Naive thymus-derived CD4-positive, alpha-beta T cell (primary cell): ENCODE data around the gene TBX1. TPM values are rescaled to one million over a fixed set of nuclear protein-coding genes. Genes with fewer than 3 reads are reported as not detected.
A peak's percentile ranks its signal among the peaks of the same experiment; 100 is the strongest.

Experiments used
- ATAC-seq: fragments of 150-1000 bp; cut with Tn5 transposase; 2 replicates; pipeline ENCODE4 v1.10.0; 2021; ENCODE audit warnings: mild to moderate bottlenecking, moderate library complexity
- CTCF ChIA-PET: fragments of 350-600 bp; sonication (Branson Sonifier 250); formaldehyde crosslinking; loops from one replicate; lab custom pipeline; 2021; ENCODE audit warnings: antibody characterized with exemption; lab: Charles Lee
- POLR2A ChIA-PET: fragments of 350-600 bp; sonication (Branson Sonifier 250); formaldehyde crosslinking; loops from one replicate; lab custom pipeline; 2021; ENCODE audit warnings: antibody characterized with exemption, inconsistent platforms; lab: Charles Lee
- DNase-seq, 9 donors: peaks; one replicate each; pipeline versions ENCODE4 v3.0.0 to v3.0.0-alpha.2; 2020 to 2022; ENCODE audit warnings: mixed read lengths in 1 of 9
- H3K27ac ChIP-seq: one replicate; pipeline ENCODE4 v1.7.0; 2013; ENCODE audit warnings: mild to moderate bottlenecking, low read depth, low read length, moderate library complexity
- H3K27me3 ChIP-seq, 2 donors: one replicate each; pipeline ENCODE4 v1.7.0; 2013; ENCODE audit warnings: low read length in 2 of 2, mild to moderate bottlenecking in 2 of 2, moderate library complexity in 2 of 2; ENCODE audit not compliant: control insufficient read depth in 2 of 2, insufficient read depth in 2 of 2
- H3K36me3 ChIP-seq, 3 experiments: 1 replicate in 2 of 3; 2 replicates in 1 of 3; pipeline ENCODE4 v1.7.0; 2013; ENCODE audit warnings: low read length in 3 of 3, mild to moderate bottlenecking in 3 of 3, moderate library complexity in 1 of 3; ENCODE audit not compliant: insufficient read depth in 3 of 3, control insufficient read depth in 2 of 3
- H3K4me1 ChIP-seq, 2 donors: one replicate each; pipeline ENCODE4 v1.7.0; 2013; ENCODE audit warnings: low read length in 2 of 2, mild to moderate bottlenecking in 2 of 2, moderate library complexity in 1 of 2; ENCODE audit not compliant: control insufficient read depth in 2 of 2, insufficient read depth in 2 of 2
- H3K4me3 ChIP-seq: 2 replicates; pipeline ENCODE4 v1.7.0; 2013; ENCODE audit warnings: mild to moderate bottlenecking, low read length
- H3K9me3 ChIP-seq, 3 experiments: 1 replicate in 2 of 3; 2 replicates in 1 of 3; pipeline ENCODE4 v1.7.0; 2013; ENCODE audit warnings: low read length in 3 of 3; ENCODE audit not compliant: control insufficient read depth in 2 of 3
- H3K27ac Mint-ChIP-seq, 9 donors: one replicate each; pipeline ENCODE4 v1.8.0; 2020 to 2022; ENCODE audit warnings: mixed read lengths in 9 of 9, mild to moderate bottlenecking in 8 of 9, moderate library complexity in 5 of 9, inconsistent platforms in 2 of 9
- H3K27me3 Mint-ChIP-seq, 5 donors: one replicate each; pipeline ENCODE4 v1.8.0; 2021 to 2022; ENCODE audit warnings: mixed read lengths in 5 of 5, mild to moderate bottlenecking in 1 of 5
- H3K36me3 Mint-ChIP-seq, 5 donors: one replicate each; pipeline ENCODE4 v1.8.0; 2020 to 2022; ENCODE audit warnings: mixed read lengths in 5 of 5, mild to moderate bottlenecking in 3 of 5, inconsistent platforms in 1 of 5
- H3K4me1 Mint-ChIP-seq, 7 donors: one replicate each; pipeline ENCODE4 v1.8.0; 2020 to 2022; ENCODE audit warnings: mixed read lengths in 7 of 7, mild to moderate bottlenecking in 3 of 7, inconsistent platforms in 1 of 7
- H3K4me3 Mint-ChIP-seq, 10 donors: one replicate each; pipeline ENCODE4 v1.8.0; 2020 to 2022; ENCODE audit warnings: mild to moderate bottlenecking in 10 of 10, mixed read lengths in 10 of 10, moderate library complexity in 6 of 10, inconsistent platforms in 2 of 10
- H3K9me3 Mint-ChIP-seq, 11 donors: one replicate each; pipeline ENCODE4 v1.8.0; 2020 to 2022; ENCODE audit warnings: mixed read lengths in 11 of 11, mild to moderate bottlenecking in 4 of 11, inconsistent platforms in 1 of 11, moderate library complexity in 1 of 11
- intact Hi-C, 2 donors: fragments of 100-400 bp; cut with micrococcal nuclease; formaldehyde crosslinking; loops; one replicate each; pipeline ENCODE4 v1.15.1; 2023
- polyA plus RNA-seq, 2 donors: library from polyadenylated mRNA; unstranded; fragments of 300-500 nt; fragmentation: Illumina TruSeq; gene quantifications; one replicate each; pipeline ENCODE4 v1.2.3, GENCODE V29; 2021
- total RNA-seq, 6 experiments: library from RNA in 5 of 6; stranded (reverse) in 5 of 6; gene quantifications; 1 replicate in 5 of 6; 2 replicates in 1 of 6; pipeline ENCODE4 v1.2.3 and lab custom pipeline; 2021 to 2026

The TBX1 gene
- total and polyA plus RNA-seq, 7 experiments from 2014 or later = 0.22 TPM; not detected in 6

- ATAC-seq (no peak), DNase-seq (no peak)
- Mint-ChIP-seq H3K27ac (peak overlapping the region in 1 of 9 donors; percentile 47), H3K4me1 (peaks cover 0 to 13% (median 9%) of the 10 kb centered on the region in 7 donors), H3K4me3 (peak overlapping the region; percentile 59 to 83 (median 74)), H3K9me3 (no peaks in the 10 kb centered on the region), H3K27me3 (peaks cover 28 to 55% (median 33%) of the 10 kb centered on the region in 5 donors), H3K36me3 (no peaks in the 10 kb centered on the region)
- ChIA-PET POLR2A (no interaction called here), CTCF (no interaction called here)
- peaks cover 0 to 16% of the 10 kb centered on the region in 2 donors for H3K4me1 ChIP-seq
- intact Hi-C loops = loop anchor here (2.0 to 10.0 kb wide), 6 partner anchors 40 to 1642 kb away; partner anchors contain the start of genes CDC45 (in 1 of the 2), PEX26 (in 1 of the 2), SLC25A1 (in 1 of the 2) and UFD1 (in 1 of the 2)
- peaks cover 0 to 3% of the 10 kb centered on the region in 2 donors for H3K27me3 ChIP-seq
- no peaks in the 10 kb centered on the region for H3K36me3 ChIP-seq
- H3K4me3 ChIP-seq = no peak overlapping the region
- no peak overlapping the region for H3K27ac ChIP-seq
- H3K9me3 ChIP-seq = no peaks in the 10 kb centered on the region
Observed at GRCh38 chr22:19719050-19719482, 41.5 kb upstream of the TBX1 start.

- no peaks in the 10 kb centered on the region for H3K9me3 Mint-ChIP-seq
- POLR2A ChIA-PET = no interaction called here
- peak overlapping the region; percentile 59 to 83 (median 74) for H3K4me3 Mint-ChIP-seq
- Histone ChIP-seq H3K4me1 (peaks cover 0 to 16% of the 10 kb centered on the region in 2 donors), H3K27ac (no peak overlapping the region), H3K4me3 (no peak overlapping the region), H3K9me3 (no peaks in the 10 kb centered on the region), H3K27me3 (peaks cover 0 to 3% of the 10 kb centered on the region in 2 donors), H3K36me3 (no peaks in the 10 kb centered on the region)
- H3K36me3 Mint-ChIP-seq = no peaks in the 10 kb centered on the region
- peaks cover 29 to 58% (median 34%) of the 10 kb centered on the region in 5 donors for H3K27me3 Mint-ChIP-seq
- DNase-seq = no peak
- H3K27ac Mint-ChIP-seq = peak overlapping the region in 1 of 9 donors; percentile 47
- CTCF ChIA-PET = interaction anchor here (1.1 kb wide), 1 partner anchor 11 kb away, joined by 4 read pairs; no protein-coding TSS in a partner anchor
- intact Hi-C loops = loop anchor here (2.0 to 10.0 kb wide), 6 partner anchors 41 to 1642 kb away; partner anchors contain the start of genes CDC45 (in 1 of the 2), PEX26 (in 1 of the 2), SLC25A1 (in 1 of the 2) and UFD1 (in 1 of the 2)
- H3K4me1 Mint-ChIP-seq = peaks cover 0 to 14% (median 10%) of the 10 kb centered on the region in 7 donors
- ATAC-seq = no peak
Observed at GRCh38 chr22:19719488-19720021, 41.0 kb upstream of the TBX1 start.

- intact Hi-C loops = no loop called here
- Histone ChIP-seq H3K27ac (no peak overlapping the region), H3K4me3 (no peak overlapping the region), H3K9me3 (no peaks in the 10 kb centered on the region), H3K4me1 (peaks cover 0 to 10% of the 10 kb centered on the region in 2 donors), H3K36me3 (no peaks in the 10 kb centered on the region), H3K27me3 (peaks cover 0 to 7% of the 10 kb centered on the region in 2 donors)
- peak overlapping the region in 6 of 10 donors; percentile 42 to 83 (median 68) for H3K4me3 Mint-ChIP-seq
- peaks cover 0 to 18% (median 14%) of the 10 kb centered on the region in 7 donors for H3K4me1 Mint-ChIP-seq
- ChIA-PET CTCF (interaction anchor here (1.1 kb wide), 1 partner anchor 10 kb away, joined by 4 read pairs; no protein-coding TSS in a partner anchor), POLR2A (no interaction called here)
- H3K27ac Mint-ChIP-seq = no peak overlapping the region
- DNase-seq (no peak), ATAC-seq (no peak)
- peaks cover 0 to 1% (median 0%) of the 10 kb centered on the region in 11 donors for H3K9me3 Mint-ChIP-seq
- peaks cover 0 to 1% (median 0%) of the 10 kb centered on the region in 5 donors for H3K36me3 Mint-ChIP-seq
- H3K27me3 Mint-ChIP-seq = peaks cover 33 to 63% (median 39%) of the 10 kb centered on the region in 5 donors
Observed at GRCh38 chr22:19720150-19720827, 40.3 kb upstream of the TBX1 start.

- no peak for DNase-seq
- ChIA-PET CTCF (no interaction called here), POLR2A (no interaction called here)
- H3K9me3 Mint-ChIP-seq = peaks cover 0 to 1% (median 0%) of the 10 kb centered on the region in 11 donors
- peaks cover 33 to 61% (median 44%) of the 10 kb centered on the region in 5 donors for H3K27me3 Mint-ChIP-seq
- H3K9me3 ChIP-seq = no peaks in the 10 kb centered on the region
- no peak overlapping the region for H3K4me3 ChIP-seq
- ATAC-seq = no peak
- no peaks in the 10 kb centered on the region for H3K36me3 ChIP-seq
- no peak overlapping the region for H3K27ac ChIP-seq
- H3K27me3 ChIP-seq = peaks cover 0 to 7% of the 10 kb centered on the region in 2 donors
- H3K27ac Mint-ChIP-seq = no peak overlapping the region
- H3K4me3 Mint-ChIP-seq = peak overlapping the region in 3 of 10 donors; percentile 44 to 65 (median 61)
- H3K36me3 Mint-ChIP-seq = peaks cover 0 to 1% (median 0%) of the 10 kb centered on the region in 5 donors
- intact Hi-C loops = no loop called here
- H3K4me1 Mint-ChIP-seq = peaks cover 0 to 20% (median 14%) of the 10 kb centered on the region in 7 donors
- peaks cover 0 to 10% of the 10 kb centered on the region in 2 donors for H3K4me1 ChIP-seq
Observed at GRCh38 chr22:19720999-19721329, 39.6 kb upstream of the TBX1 start.

- no peaks in the 10 kb centered on the region for H3K9me3 ChIP-seq
- H3K27me3 ChIP-seq = peaks cover 0 to 7% of the 10 kb centered on the region in 2 donors
- H3K27ac ChIP-seq = no peak overlapping the region
- H3K27me3 Mint-ChIP-seq = peaks cover 33 to 56% (median 46%) of the 10 kb centered on the region in 5 donors
- DNase-seq (no peak), ATAC-seq (no peak)
- POLR2A ChIA-PET = no interaction called here
- H3K36me3 ChIP-seq = no peaks in the 10 kb centered on the region
- H3K4me3 Mint-ChIP-seq = peak overlapping the region in 2 of 10 donors; percentile 48 to 61
- intact Hi-C loops = no loop called here
- H3K4me3 ChIP-seq = no peak overlapping the region
- H3K4me1 ChIP-seq = peaks cover 0 to 10% of the 10 kb centered on the region in 2 donors
- peaks cover 0 to 20% (median 14%) of the 10 kb centered on the region in 7 donors for H3K4me1 Mint-ChIP-seq
- CTCF ChIA-PET = interaction anchor here (1.0 kb wide), 1 partner anchor 192 kb away, joined by 3 read pairs; no protein-coding TSS in a partner anchor
- no peak overlapping the region for H3K27ac Mint-ChIP-seq
- H3K9me3 Mint-ChIP-seq = peaks cover 0 to 1% (median 0%) of the 10 kb centered on the region in 11 donors
- peaks cover 0 to 1% (median 0%) of the 10 kb centered on the region in 5 donors for H3K36me3 Mint-ChIP-seq
Observed at GRCh38 chr22:19721330-19722177, 39.0 kb upstream of the TBX1 start.
